Psoas muscle (tissue), 8 donors: ENCODE data around the gene CHSY1. TPM values are rescaled to one million over a fixed set of nuclear protein-coding genes. Genes with fewer than 3 reads are reported as not detected.

ENCODE experiments used
- ATAC-seq, 4 donors: fragments of 200-7000 bp; cut with Tn5 transposase; one replicate each; pipeline ENCODE4 v1.9.1; 2020; ENCODE audit warnings: moderate library complexity in 3 of 4, mild to moderate bottlenecking in 2 of 4
- DNase-seq, 2 donors: peaks; one replicate each; pipeline ENCODE4 v3.0.0-alpha.2; 2020
- H3K27ac ChIP-seq: fragments of 200-600 bp; one replicate; pipeline ENCODE4 v1.8.0; 2022
- H3K27me3 ChIP-seq, 3 donors: fragments of 200-600 bp in 1 of 3; one replicate each; pipeline versions ENCODE4 v1.6.1 to v1.8.0; 2013 to 2022; ENCODE audit warnings: low read length in 2 of 3, mild to moderate bottlenecking in 2 of 3, moderate library complexity in 1 of 3; ENCODE audit not compliant: insufficient read depth in 3 of 3
- H3K36me3 ChIP-seq, 2 donors: fragments of 200-600 bp in 1 of 2; one replicate each; pipeline versions ENCODE4 v1.6.1 to v1.8.0; 2013 to 2022; ENCODE audit warnings: low read depth in 1 of 2, mild to moderate bottlenecking in 1 of 2, moderate library complexity in 1 of 2; ENCODE audit not compliant: insufficient read depth in 1 of 2
- H3K4me1 ChIP-seq: fragments of 200-600 bp; one replicate; pipeline ENCODE4 v1.8.0; 2022
- H3K4me3 ChIP-seq: fragments of 200-600 bp; one replicate; pipeline ENCODE4 v1.8.0; 2022; ENCODE audit warnings: mild to moderate bottlenecking
- H3K9me3 ChIP-seq: fragments of 200-600 bp; one replicate; pipeline ENCODE4 v1.8.0; 2022
- CTCF ChIP-seq: fragments of 200-600 bp; IDR thresholded peaks from one replicate; pipeline ENCODE4 v1.8.0; 2022; ENCODE audit warnings: antibody characterized with exemption
- WGBS, 3 donors: extraction: QIAGEN DNeasy Blood & Tissue Kit; methylation state at CpG; one replicate each; pipeline versions ENCODE4 v1.1.6 to v1.1.7; 2013; 5-methylcytosine and 5-hydroxymethylcytosine counted together
- intact Hi-C, 2 donors: fragments of 100-400 bp; cut with DNase I; formaldehyde crosslinking; loops; one replicate each; pipeline versions ENCODE4 v1.11.0 to v1.14.2; 2022
- polyA plus RNA-seq, 3 donors: library from polyadenylated mRNA; stranded (reverse); fragments of 200-250 nt; gene quantifications; one replicate each; pipeline ENCODE4 v1.2.3, GENCODE V29; 2013
- total RNA-seq, 4 donors: library from RNA; stranded (reverse); fragmentation: NEBNext Ultra II Directional in 2 of 4; extraction: Animal tissue kit (Norgen Biotek cat#: 25700) in 2 of 4; gene quantifications; one replicate each; pipeline versions ENCODE4 v1.2.1 to v1.2.4, GENCODE V29; 2021 to 2023
- donor health status: healthy with polysubstance abuse.
- donor health status: DM: no; HTN: no; CAD: no; lungs with moderate emphysema.
- donor health status: Bipolar disorder and iron deficiency.
- donor health status: healthy.
- donor health status: DM: yes; HTN: yes; CAD: no.
- donor health status: DM: no; HTN: no; CAD: no.
- donor health status: DM: no; HTN: no; CAD: no.
- donor health status: DM: yes; HTN: yes; CAD: no.

Gene CHSY1
- total and polyA plus RNA-seq, 7 donors, result 2.9 to 11.4 (median 6.7) TPM

GRCh38 chr15:101272584-101272983 is 20.7 kb upstream of the CHSY1 start:
- H3K9me3 ChIP-seq, result no peaks in the 10 kb centered on the region
- H3K4me1 ChIP-seq, result peaks cover 34% of the 10 kb centered on the region
- H3K27ac ChIP-seq, result no peak overlapping the region
- 84 to 94% (median 85%) methylated on average over 9 of the region's 9 CpGs for WGBS, 3 donors
- H3K36me3 ChIP-seq, result peaks cover 23 to 78% of the 10 kb centered on the region in 2 donors
- no peak for TF ChIP-seq CTCF
- ATAC-seq (no peak), DNase-seq (no peak)
- H3K4me3 ChIP-seq, result no peak overlapping the region
- intact Hi-C loops, result no loop called here
- no peaks in the 10 kb centered on the region for H3K27me3 ChIP-seq

- Histone ChIP-seq H3K4me3 (no peak overlapping the region), H3K9me3 (no peaks in the 10 kb centered on the region), H3K36me3 (peaks cover 19 to 60% of the 10 kb centered on the region in 2 donors), H3K4me1 (peaks cover 20% of the 10 kb centered on the region), H3K27ac (no peak overlapping the region), H3K27me3 (no peaks in the 10 kb centered on the region)
- DNase-seq (no peak), ATAC-seq (peak in 3 of 4 donors; percentile 30 to 37 (median 32))
- intact Hi-C loops, result loop anchor here in 1 of 2 donors (10.0 kb wide), 2 partner anchors 355 to 655 kb away; partner anchors contain the start of gene LRRK1
- 77 to 83% (median 78%) methylated on average over 16 of the region's 16 CpGs for WGBS, 3 donors
- TF ChIP-seq CTCF, result peak; percentile 19
Measured at GRCh38 chr15:101269479-101270223, 17.8 kb upstream of the CHSY1 start.

- peak; percentile 52 to 69 (median 66) for ATAC-seq
- Histone ChIP-seq H3K27ac (peak overlapping the region; percentile 41), H3K4me1 (peaks cover 2% of the 10 kb centered on the region), H3K27me3 (no peaks in the 10 kb centered on the region), H3K36me3 (peaks cover 13 to 39% of the 10 kb centered on the region in 2 donors), H3K9me3 (no peaks in the 10 kb centered on the region), H3K4me3 (no peak overlapping the region)
- DNase-seq, result peak; percentile 67 to 74
- intact Hi-C loops, result loop anchor here in 1 of 2 donors (10.0 kb wide), 2 partner anchors 353 to 653 kb away; partner anchors contain the start of gene LRRK1
- no peak for TF ChIP-seq CTCF
- WGBS, 3 donors, result 29 to 38% (median 37%) methylated on average over 18 of the region's 18 CpGs
Measured at GRCh38 chr15:101267320-101268104, 15.7 kb upstream of the CHSY1 start.

- Histone ChIP-seq H3K4me1 (no peaks in the 10 kb centered on the region), H3K36me3 (peaks cover 9 to 32% of the 10 kb centered on the region in 2 donors), H3K4me3 (no peak overlapping the region), H3K27ac (peak overlapping the region; percentile 41), H3K9me3 (no peaks in the 10 kb centered on the region), H3K27me3 (no peaks in the 10 kb centered on the region)
- 21 to 41% (median 22%) methylated on average over 9 of the region's 9 CpGs for WGBS, 3 donors
- peak; percentile 15 to 33 (median 26) for ATAC-seq
- intact Hi-C loops, result loop anchor here in 1 of 2 donors (10.0 kb wide), 2 partner anchors 352 to 652 kb away; partner anchors contain the start of gene LRRK1
- TF ChIP-seq CTCF, result no peak
- no peak for DNase-seq
Measured at GRCh38 chr15:101266787-101267186, 14.9 kb upstream of the CHSY1 start.
